HTERT RPE-1 (cell line): ENCODE results near the gene CSMD2.
"Not testable (repeated sequence)": the region's sequence is repeated elsewhere in the genome, so short reads cannot be mapped to it uniquely, and the experiment has no call there.

Experiments
- in situ Hi-C: fragments of 300-500 bp; cut with MboI; formaldehyde crosslinking; loops from 4 replicates; pipeline ENCODE4 v1.14.3; 2020; ENCODE audit warnings: low sequenced_read_pairs

CSMD2 gene

DNA sequence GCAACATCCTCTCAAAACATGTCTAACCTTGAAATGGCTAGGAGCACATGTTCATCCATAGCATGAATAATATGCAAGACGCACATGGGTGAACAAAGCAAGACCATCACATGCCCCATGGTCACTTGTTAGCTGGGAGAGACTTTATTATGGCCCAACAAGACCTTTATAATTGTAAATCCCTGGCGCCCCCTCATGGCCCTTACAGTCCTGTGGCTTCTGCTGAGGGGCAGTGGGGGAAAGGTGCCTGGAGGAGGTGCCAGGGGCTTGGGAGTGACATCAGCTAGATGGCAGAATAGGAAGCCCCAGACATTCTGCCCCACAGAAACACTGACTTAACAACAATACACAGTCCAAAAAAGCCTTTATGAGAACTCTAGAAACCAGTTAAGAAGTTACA lies 51.7 kb downstream of the CSMD2 start:
- in situ Hi-C loops: no loop called here

DNA sequence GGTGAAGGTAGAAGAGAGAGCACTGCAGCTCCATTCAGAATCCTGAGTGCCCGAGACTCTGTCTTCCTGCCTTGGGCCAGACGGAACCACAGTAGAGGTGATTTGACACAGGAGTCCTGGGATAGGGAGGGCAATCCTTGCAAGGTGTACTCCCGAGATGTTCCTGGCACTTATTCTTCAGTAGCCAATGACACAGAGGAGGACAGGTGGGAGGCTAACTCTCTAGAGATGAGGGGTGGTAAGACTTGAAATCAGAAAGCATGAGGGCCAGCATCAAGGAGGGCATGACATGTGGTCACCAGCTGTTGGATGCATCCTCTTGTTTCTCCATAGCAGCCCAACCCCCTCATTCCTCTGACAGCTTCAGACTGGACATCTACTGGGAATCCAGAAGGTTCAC lies 56.3 kb downstream of the CSMD2 start:
- in situ Hi-C loops: no loop called here

DNA sequence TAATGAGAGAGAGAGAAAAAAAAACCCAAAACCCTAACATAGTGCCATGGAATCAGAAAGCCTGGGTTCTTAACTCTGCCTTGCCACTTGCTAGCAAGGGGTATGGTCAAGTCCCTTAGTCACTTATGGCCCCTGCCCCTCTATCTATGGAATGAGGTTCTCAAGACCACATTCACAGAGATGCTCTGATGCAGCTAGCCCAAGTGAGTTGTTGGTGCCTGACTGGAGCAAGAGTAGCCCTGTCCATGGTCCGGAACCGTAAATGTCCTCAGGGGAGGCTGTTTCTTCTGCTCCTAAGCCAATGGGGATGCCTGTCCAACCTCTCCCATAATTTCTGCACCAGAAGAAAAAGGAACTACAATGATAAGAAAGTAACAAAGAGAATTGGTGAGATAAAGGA lies 56.8 kb downstream of the CSMD2 start:
- in situ Hi-C loops: no loop called here

DNA sequence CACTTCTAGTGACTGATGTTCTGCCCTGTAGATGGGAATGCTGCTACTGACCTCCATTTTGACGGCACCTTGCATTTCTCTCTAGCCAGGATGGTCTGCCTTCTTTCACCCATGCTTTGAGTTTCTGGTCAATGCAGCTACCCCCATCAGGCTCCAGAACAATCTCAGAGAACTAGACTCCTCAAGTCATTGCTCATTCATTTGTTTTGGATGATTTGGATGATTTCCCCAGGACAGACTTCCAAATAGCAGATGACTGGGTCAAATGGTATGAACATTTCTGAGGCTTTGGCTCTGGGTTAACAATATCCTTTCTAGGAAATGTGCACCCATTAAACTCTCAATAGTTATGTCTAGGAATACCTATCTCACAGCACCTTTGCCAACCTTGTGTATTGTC lies 63.9 kb downstream of the CSMD2 start:
- in situ Hi-C loops: no loop called here

DNA sequence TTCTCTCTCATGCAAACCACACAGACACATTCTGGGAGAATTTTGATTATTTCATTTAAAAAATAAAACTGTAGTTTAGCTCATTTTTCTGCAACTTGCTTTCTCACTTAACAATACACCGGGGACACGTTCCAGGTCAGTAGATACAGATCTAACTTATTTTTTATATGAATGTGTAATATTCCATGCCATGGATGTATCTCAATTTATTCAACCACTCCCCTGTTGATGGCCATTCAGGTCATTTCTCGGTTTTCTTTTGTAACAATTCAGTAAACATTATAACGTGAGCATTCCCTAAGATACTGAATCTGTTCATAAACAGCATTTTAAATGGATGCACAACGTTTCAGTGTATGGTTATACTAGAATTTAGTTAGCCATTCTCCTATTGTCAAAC lies 64.7 kb downstream of the CSMD2 start:
- in situ Hi-C loops: no loop called here

DNA sequence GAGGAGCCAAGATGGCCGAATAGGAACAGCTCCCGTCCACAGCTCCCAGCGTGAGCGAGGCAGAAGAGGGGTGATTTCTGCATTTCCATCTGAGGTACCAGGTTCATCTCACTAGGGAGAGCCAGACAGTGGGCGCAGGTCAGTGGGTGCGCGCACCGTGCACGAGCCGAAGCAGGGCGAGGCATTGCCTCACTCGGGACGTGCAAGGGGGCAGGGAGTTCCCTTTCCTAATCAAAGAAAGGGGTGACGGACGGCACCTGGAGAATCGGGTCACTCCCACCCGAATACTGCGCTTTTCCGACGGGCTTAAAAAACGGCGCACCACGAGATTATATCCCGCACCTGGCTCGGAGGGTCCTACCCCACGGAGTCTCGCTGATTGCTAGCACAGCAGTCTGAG lies 72.6 kb downstream of the CSMD2 start:
- in situ Hi-C loops: not testable (repeated sequence)

DNA sequence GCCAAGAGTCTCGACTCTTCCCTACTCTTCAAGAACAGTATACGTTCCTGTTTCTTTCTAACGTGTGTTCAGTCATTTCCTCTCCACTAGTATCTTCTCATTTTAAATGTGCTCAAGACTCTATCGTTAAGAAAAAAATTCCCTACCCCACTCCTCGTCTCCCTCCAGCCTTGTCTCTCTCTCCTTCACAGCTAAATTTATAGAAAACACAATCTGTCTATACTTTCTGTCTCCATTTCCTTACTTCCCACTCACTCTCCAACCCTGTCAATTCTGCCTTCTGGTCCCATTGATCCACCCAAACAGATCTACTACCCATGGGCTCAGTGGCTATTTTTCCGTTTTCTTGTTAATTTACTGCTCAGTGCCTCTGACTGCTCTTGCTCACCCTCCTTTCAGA lies 75.3 kb downstream of the CSMD2 start:
- in situ Hi-C loops: no loop called here

DNA sequence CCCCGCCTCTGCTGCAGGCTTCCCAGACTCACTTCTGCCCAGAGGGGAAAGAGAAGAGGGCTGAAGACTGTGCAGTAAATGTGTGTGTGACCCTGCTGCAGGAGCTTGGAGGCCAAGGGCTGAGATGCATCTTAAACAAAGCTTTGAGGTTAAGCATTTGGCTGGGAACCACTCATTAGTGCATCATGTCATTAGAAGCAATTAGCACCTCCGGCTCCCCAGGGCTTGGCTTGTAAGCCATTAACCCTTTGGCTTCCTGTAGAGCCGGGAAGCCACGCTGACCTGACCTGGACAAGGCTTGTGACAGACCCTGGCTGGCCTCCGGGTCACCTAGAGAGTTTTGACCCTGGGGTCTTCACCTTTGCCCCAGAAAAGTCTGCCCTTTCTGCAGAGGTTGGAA lies 77.0 kb downstream of the CSMD2 start:
- in situ Hi-C loops: no loop called here

DNA sequence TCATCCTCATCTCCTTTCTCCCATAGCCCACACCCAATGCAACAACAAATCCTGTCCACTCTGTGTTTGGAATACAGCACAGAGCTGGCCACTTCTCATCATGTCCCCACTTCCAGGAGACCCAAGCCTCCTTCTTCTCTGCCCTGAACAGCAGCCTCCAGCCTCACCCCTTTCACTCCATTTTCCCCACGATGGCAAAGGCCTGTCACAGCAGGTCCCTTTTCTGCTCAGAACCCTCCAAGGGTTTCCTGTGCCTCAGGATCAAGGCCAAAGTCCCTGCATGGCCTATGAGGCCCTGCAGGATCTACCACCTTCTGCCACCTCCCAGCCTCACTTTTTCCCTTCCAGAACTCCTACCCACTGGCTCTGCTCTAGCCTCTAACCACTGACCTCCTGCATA lies 78.5 kb downstream of the CSMD2 start:
- in situ Hi-C loops: no loop called here

DNA sequence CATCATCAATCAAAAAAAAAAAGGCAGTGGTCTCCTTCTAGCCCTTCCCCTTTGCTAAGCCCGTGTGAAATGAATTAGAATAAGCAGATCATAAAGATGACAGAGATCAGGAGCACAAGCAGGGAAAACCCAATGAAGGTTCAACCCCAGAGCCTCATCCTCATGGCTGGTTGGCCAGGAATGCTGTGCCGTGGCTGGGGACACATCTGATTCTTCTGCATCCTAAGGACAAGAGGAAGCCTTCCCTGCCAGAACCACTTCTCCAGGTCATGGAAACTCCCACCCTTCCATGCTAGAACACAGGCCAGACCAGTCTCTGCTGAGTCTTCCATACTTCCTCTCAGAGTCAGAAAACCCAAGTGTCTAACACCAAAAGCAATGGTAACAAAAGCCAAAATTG lies 81.1 kb downstream of the CSMD2 start:
- in situ Hi-C loops: no loop called here

DNA sequence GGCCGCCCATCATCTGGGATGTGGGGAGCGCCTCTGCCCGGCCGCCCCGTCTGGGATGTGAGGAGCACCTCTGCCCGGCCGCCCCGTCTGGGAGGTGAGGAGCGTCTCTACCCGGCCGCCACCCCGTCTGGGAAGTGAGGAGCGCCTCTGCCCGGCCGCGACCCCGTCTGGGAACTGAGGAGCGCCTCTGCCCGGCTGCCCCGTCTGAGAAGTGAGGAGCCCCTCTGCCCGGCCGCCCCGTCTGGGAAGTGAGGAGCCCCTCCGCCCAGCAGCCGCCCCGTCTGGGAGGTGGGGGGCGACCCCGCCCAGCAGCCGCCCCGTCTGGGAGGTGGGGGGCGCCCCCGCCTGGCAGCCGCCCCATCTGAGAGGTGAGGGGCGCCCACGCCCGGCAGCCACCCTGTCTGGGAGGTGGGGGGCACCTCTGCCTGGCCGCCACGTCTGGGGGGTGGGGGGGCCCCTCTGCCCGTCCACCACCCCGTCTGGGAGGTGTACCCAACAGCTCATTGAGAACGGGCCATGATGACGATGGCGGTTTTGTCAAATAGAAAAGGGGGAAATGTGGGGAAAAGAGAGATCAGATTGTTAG lies 82.9 kb downstream of the CSMD2 start:
- in situ Hi-C loops: not testable (repeated sequence)

DNA sequence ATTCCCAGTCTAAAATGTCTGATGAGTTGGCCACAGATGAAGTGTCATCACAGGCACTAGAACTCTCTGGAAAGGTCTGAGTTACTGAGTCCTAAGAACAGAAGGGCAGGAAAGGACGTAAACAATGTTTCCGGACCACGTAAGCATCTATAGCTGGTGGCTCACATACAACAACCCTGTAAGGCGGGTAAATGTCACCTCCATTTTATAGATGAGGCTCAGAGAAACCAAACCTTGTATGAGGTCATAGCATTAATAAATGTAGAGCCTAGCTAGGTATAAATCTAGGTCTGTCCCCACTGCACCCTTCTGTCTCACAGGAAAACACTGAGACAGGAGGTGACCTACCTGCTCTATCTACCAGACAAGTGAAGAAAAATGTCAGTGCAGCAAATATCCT lies 86.6 kb downstream of the CSMD2 start:
- in situ Hi-C loops: no loop called here

DNA sequence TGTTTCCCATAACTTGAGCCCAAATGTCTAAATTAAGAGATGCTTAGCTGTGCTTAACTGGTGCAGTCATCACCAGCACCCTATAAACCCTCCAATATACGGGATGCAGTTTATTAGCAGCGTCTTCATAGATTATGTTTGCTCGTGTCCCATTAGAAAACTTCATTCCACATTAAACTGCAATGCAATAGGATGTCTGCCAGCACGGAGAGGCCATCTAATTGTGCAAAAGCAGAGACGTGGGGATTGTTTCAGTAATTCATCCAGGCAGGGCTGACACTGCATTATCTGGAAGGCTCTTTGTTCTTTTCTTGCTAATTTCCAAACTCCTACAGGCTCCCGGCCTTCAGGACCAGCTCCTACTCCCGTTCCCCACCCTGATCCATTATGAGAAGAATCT lies 89.5 kb downstream of the CSMD2 start:
- in situ Hi-C loops: no loop called here

DNA sequence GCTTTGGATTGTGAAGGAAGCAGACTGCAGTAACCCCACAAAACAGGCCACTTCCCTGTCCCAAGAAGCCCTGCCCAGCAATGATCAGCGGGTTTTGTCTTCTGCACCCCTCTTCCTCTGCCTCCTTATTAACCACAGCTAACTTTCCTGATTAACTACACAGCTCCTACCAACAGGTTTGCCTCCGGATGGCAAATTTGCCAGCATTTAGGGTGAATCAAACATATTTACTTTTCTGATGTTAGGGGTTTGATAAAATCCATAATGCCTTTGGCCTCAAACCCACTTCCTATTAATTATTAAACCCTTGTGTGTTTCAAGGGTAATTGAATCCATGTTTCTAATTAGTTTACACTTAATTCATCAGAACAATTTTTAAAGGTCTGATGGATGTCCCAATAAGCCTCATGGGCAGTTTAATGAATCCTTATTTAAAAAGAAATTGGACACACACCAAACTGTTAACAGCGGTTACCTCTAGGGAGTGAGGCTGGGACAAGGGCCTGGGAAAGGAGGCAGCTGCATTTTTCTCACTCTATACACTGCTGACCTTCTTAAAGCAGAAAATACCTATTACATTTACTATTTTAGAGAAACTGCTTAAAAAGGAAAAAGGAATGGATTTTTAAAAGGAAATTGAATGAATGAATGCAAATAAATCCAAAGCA lies 91.9 kb downstream of the CSMD2 start:
- in situ Hi-C loops: no loop called here

DNA sequence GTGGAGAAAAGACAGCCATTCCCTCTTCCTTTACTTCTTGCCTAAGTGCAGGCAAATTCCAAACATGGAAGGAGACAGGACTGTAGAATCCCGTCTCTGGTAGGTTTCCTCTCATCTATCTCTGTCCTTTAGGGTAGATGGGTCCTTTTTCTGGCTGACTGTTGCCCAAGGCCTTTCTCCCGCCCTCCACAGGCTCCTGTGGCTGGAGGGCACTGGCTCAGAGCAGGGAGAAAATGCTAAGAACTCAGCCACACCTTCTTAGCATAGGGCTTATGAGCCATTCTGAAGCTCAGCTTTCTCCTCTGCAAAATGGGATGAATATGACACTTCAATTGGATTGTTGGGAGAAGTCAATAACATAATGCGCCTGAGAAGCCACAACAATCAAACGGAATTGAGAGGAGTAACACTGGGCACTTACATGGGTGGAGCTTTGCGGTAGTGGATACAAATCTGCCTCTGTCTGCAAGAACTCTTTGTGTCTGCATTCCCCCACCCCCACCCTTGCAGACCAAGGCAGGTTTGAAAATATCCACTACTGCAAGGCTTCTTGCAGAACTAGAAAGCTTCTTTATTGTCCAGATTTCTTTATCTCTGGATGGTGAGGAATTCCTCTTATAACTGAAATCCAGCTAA lies 94.7 kb downstream of the CSMD2 start:
- in situ Hi-C loops: no loop called here

DNA sequence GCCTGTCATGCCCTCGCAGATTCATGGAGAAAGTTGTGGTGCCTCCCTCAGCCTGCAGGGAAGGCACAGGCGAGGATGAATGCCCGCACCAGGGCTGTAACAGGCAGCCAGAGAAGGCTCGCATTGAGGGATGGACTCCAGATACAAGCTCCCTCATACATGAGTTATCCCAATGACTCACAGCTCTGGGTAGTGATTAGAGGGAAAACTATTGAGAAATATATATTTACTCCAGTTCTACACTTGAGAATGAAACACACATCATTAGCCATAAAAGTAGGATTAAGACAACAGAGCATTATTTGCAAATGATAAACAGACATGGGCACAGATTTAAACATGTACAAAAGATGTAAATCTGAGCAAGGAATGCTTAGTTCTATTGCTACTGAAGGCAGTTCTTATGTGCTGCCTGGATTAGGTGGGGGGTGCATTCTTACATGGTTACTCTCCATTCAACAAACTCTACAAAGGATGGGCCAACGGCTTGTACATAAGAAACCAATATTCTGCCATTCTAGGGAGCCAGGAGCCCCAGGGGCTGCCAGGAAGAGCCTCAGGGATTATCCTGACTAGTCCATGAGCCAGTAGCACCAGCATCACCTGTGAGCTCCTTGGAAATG lies 97.9 kb downstream of the CSMD2 start:
- in situ Hi-C loops: no loop called here

DNA sequence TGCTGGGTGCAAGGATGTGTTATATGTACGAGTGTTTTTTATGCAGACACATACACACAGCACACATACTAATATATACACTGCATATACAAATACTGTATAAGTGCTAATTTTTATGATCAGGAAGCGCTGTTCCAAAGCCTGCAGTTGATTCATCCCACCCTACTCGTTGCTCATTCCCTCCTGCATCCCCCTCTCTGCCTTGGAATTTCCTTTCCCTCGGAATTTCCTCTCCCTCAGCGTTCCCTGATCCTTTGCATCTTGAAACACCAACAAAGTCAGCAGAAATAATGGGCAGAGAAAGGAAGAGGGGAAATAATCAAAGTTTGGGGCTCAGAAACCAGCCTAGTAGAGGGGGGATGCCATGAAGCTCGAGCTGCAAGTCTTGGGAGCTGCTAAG lies 98.9 kb downstream of the CSMD2 start:
- in situ Hi-C loops: no loop called here

DNA sequence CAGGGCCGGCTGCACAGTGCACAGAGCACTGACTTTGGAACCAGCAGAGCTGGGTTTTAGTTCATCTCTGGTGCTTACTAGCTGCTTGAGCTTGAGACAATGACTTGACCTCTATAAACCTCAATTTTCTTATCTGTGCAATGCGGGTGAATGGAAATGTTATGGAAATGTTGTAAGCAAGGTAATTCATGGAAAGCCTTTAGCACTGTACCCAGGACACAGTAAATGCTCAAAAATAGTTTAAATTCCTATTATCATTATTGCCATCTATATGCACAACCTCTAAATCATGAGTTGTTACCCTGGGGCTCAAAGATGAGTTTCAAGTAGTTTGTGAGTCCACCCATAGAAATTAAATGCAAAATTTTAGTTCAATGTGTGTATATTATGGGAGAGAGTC lies 99.5 kb downstream of the CSMD2 start:
- in situ Hi-C loops: no loop called here

DNA sequence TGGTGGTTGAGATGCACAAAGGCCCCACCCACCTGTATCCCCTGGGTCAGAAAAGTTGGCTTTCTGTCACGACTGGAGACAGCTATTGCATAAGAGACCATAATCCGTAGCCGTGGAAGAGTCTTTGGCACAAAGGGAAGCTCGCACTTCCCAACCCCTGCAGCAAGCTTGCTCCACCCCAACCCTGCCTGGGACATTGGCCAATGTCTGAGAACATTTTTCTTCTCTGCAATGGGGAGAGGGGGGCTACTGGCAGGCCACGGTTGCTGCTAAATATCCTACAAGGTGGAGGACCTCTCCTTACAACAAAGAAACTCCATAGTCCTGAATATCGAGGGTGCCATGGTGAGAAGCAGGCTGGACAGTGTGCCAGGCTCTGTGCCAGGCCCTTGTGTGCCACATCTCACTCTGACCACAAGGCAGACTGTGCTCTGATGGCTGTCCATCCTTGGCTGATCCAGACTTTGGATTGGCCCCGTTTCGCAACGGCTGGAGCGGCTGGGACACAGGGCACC lies 104.1 kb downstream of the CSMD2 start:
- in situ Hi-C loops: no loop called here

DNA sequence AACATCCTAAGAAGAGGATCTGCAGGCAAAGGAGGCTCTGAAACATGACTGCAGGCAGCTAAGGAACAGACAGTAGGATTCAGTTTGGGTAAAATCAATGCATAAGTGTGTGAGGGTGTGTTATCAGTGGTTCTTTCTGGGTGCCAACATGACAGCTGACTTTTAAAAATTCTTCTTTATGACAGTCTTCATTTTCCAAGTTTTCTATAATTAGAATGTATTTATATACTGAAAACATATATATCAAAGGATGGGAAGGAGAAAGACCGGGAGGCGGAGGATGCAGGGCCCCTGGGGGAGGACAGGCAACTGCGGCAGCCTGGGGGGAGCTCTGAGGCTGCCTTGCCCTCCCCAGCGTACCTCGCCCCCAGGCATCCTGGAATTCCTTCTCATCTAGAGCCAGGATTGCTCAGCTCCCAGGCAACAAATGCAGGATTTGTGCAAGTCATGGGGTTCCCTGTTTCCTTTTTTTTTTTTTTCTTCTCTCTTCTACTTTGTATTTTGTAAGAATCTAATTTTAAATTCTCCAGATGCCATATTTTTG lies 104.8 kb downstream of the CSMD2 start:
- in situ Hi-C loops: no loop called here

DNA sequence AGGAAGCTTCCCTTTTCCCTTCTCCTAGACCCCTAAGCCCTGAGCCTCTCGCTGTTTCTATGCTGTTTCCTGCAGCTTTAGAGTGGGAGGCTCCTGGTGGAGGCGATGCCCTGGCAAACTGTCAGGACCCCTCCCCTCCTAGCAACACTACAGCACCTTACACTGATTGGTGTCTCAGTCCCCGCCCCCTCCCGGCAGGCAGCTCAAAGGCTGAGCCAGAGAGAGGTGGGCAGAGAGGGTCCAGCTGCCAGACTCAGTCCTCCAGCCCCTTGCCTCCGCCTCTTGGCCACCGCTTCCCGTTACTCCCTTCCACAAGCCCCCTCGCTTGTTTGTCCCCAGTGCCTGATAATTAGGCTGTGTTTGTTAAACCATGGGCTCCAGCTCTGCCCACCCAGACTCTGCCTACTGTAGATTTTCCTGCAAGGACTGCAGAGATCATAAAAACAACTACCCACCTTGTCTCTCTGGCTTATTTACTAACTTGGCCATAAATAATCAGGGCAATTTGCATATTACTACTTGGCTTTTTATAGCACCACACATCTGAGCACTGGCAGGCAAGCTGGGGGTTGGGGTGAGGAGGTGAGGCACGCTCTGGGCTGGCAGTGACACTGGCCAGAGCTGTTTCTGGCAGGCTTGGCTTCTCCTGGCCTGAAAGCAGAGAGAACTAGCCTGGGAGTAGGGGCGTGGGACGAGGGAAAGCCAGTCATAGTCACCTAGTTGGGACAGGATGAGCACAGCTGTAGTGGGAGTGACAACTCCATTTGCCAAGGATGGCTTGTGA lies 107.5 kb downstream of the CSMD2 start:
- in situ Hi-C loops: no loop called here
